GM19025 (cell line): ENCODE data around the gene C7orf57.

Experiments
- ATAC-seq: cut with Tn5 transposase; IDR thresholded peaks from one replicate; pipeline ENCODE4 v1.9.1; 2021; ENCODE audit warnings: mild to moderate bottlenecking, low read depth, moderate library complexity; ENCODE audit not compliant: unreplicated experiment

The C7orf57 gene

GRCh38 chr7:48083114-48083830 lies 47.9 kb downstream of the C7orf57 start:
- no peak for ATAC-seq

DNA sequence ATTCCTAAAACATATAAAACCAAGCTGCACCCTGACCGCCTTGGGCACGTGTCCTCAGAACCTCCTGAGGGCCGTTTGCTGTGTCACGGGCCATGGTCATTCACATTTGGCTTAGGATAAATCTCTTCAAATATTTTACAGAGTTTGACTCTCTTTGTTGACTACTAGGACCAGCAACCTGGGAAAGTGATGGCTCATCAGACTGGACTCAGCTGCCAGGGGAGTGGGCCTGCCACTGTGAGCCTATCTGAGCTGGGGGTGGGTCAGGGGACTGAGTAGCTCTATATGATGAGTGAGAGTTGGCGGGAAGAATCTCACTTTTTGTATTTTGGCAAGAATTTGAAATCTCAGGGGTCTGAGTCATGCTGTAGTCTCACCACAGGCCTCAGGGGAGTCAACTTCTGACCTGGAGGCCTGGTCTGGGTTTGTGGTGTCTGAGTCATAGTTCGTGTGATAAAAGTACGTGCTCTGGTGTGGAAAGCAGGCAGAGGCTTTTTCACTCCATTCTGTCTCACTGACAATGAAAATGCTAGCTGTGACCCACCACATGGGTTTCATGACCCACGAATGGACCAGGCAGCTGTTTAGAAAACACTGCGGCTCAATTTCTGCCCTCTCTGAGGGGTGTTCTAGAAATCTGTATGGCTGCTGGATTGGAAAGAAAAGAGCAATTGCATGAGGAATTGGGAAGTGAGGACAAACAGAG lies 49.5 kb downstream of the C7orf57 start:
- ATAC-seq: peak; percentile 49

GRCh38 chr7:48085433-48085791 lies 50.1 kb downstream of the C7orf57 start:
- no peak for ATAC-seq

DNA sequence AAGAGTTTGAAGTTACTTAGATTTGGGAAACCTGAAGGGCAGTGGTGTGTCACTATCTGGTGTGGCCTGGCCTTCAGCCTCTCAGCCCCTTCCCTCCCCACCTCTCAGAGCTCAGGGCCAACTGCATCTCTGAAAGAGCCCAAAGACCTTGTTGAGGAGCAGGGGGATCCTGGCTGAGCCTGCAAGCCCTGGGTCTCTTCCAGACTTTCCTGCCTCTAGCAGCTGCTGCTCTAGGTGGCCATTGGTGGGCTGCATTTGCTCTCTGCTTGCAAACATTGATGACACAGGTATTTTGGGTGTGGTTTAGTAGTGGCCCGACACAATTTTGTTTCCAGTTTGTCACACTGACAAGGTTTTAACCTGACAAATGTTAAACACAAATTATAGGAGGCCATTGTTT lies 50.6 kb downstream of the C7orf57 start:
- ATAC-seq: no peak

DNA sequence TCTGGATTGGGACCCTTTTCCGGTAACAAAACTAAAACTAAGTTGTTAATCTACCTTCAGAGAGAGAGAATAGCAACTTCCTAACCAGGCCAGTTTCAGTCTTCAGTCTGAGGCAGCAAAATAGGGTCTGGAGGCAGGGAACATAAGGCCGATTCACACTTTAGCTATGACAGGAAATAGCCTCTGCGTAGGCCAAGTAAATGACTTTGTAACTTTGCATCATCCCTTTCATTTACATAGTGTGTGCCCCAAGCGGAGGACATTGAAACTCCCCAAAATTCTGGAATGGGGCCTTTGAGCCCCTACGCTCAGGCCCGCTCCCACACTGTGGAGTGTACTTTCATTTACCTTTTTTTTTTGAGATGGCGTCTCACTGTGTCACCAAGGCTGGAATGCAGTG lies 52.0 kb downstream of the C7orf57 start:
- ATAC-seq: peak; percentile 5

- ATAC-seq: peak; percentile 59
Observed at GRCh38 chr7:48088559-48089045, 53.3 kb downstream of the C7orf57 start.

GRCh38 chr7:48089046-48090003 lies 54.0 kb downstream of the C7orf57 start, which contains the start of gene UPP1:
Gene UPP1 (plus strand): TSS chr7:48089265. CDS start chr7:48094784, 5,519 bp downstream.
- ATAC-seq: peak; percentile 47

- ATAC-seq: no peak
Observed at GRCh38 chr7:48090095-48090805, 54.9 kb downstream of the C7orf57 start.

- no peak for ATAC-seq
Observed at GRCh38 chr7:48091506-48092433, 56.4 kb downstream of the C7orf57 start.

DNA sequence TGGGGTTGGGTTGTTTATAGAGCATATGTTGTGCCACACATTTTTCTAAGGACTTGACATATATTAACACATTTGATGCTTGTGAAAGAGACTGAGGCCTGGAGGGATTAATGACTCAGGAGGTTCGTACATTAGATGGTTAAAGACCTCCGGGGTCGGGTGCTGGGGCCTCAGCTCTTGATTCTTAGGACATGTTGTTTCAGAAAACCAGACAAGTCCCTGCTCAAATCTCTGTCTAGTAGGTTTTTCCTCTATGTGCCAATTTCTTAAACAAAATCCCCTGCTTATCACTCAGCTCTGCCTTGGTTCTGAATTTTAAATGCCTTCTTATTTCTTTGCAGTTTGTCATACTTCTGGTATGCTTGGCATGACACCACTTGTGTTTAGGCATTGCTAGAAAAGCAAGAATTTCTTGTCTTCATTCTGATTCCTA lies 59.5 kb downstream of the C7orf57 start:
- no peak for ATAC-seq

- ATAC-seq: no peak
Observed at GRCh38 chr7:48096273-48096672, 60.9 kb downstream of the C7orf57 start.

GRCh38 chr7:48097521-48098231 lies 62.3 kb downstream of the C7orf57 start:
- ATAC-seq: no peak

- ATAC-seq: no peak
Observed at GRCh38 chr7:48098846-48099245, 63.5 kb downstream of the C7orf57 start.

GRCh38 chr7:48099781-48100180 lies 64.4 kb downstream of the C7orf57 start:
- no peak for ATAC-seq

DNA sequence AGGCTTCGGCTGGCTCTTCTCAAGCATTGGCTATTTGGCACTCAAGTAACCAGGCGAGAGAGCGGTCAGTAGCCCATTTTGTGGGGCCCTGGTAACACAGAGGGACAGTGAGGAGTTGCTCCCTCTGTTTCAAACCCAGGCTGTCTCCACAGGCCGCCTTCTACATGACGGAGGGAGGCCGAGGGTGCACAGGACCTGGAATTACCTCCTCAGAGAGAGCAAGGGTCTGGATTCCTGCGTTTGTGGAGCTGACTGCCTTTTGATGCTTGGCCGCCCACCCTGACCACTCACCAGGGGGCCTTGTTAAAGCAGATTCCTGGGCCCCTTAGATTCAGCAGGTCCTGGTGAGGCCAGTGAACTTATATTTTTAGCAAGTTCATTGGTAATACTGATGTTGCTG lies 66.0 kb downstream of the C7orf57 start:
- ATAC-seq: no peak

- no peak for ATAC-seq
Observed at GRCh38 chr7:48101968-48102367, 66.6 kb downstream of the C7orf57 start.

GRCh38 chr7:48102530-48102929 lies 67.2 kb downstream of the C7orf57 start:
- ATAC-seq: no peak

DNA sequence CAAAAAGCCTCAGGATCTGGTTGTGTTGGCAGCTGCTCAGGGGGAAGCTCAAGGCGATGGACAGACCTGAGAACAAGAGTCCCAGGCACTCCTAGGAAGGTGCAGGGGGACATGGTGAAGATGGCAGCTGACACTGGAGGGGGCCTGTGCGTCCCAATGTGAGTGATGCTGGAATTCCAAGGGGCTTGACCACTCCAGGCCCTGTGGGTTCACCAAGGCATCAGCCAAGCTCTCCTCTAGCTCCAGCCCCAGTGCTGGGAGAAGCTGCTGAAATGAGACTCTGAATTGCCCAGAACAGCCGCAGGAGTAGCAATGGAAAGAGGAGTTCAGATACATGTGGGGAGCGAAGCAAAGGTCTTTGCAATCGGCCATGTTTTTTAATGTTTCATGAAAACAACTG lies 69.7 kb downstream of the C7orf57 start:
- ATAC-seq: no peak
